ENCODE results near the gene PDIA5.

- no peak for TF ChIP-seq CTCF (IDR thresholded peaks at IDR 0.05)
- no peak for TF ChIP-seq ELF4 (CRISPR knock-in tag; IDR thresholded peaks at IDR 0.05; ENCODE audit: low read depth)
- no peak for TF ChIP-seq STAT6 (CRISPR knock-in tag; conservative IDR thresholded peaks at IDR 0.05; ENCODE audit: low read depth)
- no peak for TF ChIP-seq MXD4 (CRISPR knock-in tag; IDR thresholded peaks at IDR 0.05; ENCODE audit: borderline replicate concordance)
- TF ChIP-seq MYBL2 (CRISPR knock-in tag; IDR thresholded peaks at IDR 0.05): no peak
- no peak for TF ChIP-seq ATF2 (CRISPR knock-in tag; IDR thresholded peaks at IDR 0.05; ENCODE audit: borderline replicate concordance, low read depth)
These were observed 3.8 kb upstream of the PDIA5 start for GRCh38 chr3:123063034-123063433.

All from WTC11 (cell line).